ENCODE data around the gene HOXA13. TPM values are rescaled to one million over a fixed set of nuclear protein-coding genes. Genes with fewer than 3 reads are reported as not detected.

Gene HOXA13
- total RNA-seq, 1 donor from 2014 or later = not detected

DNA sequence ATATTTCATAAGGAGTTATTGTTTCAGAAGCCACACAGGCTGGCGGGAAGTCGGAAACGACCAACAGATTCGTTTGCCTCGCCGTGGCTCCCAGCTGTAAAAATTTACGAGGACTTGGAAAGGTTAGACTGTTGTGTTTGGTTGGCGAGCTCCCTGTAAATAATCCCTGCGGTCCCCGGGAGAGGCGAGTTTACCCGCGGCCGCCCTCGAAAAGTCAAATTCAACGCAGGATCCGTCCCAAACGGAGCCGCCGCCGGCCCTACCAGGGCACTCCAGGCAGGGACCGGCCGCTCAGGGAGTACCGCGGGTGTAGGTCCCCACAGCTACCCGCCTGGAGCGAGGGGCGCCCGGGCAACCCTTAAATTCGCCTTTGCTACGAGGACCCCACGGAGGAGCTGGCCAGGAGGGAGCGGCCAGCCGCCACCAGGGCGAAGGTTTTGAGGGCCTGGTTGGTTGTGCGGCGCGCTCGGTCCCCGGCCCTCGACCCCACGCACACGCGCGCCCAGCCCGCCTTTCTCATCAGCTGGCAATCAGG lies 33.8 kb downstream of the HOXA13 start:
- TF ChIP-seq, protein P1, sequence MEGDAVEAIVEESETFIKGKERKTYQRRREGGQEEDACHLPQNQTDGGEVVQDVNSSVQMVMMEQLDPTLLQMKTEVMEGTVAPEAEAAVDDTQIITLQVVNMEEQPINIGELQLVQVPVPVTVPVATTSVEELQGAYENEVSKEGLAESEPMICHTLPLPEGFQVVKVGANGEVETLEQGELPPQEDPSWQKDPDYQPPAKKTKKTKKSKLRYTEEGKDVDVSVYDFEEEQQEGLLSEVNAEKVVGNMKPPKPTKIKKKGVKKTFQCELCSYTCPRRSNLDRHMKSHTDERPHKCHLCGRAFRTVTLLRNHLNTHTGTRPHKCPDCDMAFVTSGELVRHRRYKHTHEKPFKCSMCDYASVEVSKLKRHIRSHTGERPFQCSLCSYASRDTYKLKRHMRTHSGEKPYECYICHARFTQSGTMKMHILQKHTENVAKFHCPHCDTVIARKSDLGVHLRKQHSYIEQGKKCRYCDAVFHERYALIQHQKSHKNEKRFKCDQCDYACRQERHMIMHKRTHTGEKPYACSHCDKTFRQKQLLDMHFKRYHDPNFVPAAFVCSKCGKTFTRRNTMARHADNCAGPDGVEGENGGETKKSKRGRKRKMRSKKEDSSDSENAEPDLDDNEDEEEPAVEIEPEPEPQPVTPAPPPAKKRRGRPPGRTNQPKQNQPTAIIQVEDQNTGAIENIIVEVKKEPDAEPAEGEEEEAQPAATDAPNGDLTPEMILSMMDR (conservative IDR thresholded peaks at IDR 0.05) = no peak
- no peak for DNase-seq (ENCODE audit: low read depth, low spot score)
- Mint-ChIP-seq H3K27me3 (ENCODE audit: low read depth) (peaks cover 96% of the 10 kb centered on the region), H3K9me3 (no peaks in the 10 kb centered on the region), H3K4me3 (peak overlapping the region; percentile 58), H3K27ac (ENCODE audit: unreplicated experiment) (no peak overlapping the region), H3K36me3 (ENCODE audit: low read depth) (peaks cover 7% of the 10 kb centered on the region), H3K4me1 (peaks cover 10% of the 10 kb centered on the region)

DNA sequence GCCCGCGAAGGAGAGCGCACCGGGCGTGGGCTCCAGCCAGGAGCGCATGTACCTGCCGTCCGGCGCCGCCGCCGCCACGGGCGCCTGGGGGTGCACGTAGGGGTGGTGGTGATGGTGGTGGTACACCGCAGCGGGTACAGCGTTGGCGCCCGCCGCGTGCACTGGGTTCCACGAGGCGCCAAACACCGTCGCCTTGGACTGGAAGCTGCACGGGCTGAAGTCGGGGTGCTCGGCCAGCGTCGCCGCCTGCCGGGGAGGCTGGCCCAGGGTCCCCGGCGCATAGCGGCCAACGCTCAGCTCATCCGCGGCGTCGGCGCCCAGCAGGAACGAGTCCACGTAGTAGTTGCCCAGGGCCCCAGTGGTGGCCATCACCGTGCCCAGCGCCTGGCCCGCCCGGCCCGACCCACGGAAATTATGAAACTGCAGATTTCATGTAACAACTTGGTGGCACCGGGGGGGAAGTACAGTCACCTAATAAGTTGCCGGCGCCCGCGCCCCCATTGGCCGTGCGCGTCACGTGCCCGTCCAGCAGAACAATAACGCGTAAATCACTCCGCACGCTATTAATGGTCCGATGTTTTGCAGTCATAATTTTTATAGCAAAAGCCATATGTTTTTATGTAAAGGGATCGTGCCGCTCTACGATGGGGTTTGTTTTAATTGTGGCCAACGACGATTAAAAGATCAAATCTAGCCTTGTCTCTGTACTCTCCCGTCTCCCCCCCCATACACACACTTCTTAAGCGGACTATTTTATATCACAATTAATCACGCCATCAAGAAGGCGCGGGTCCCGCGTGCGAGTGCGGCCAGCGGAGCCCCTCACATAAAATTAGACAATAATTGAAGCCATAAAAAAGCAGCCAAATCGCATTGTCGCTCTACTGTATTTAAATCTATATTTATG lies 34.5 kb downstream of the HOXA13 start, which contains the start of gene HOXA9:
TSS of gene HOXA9 (minus strand) at position 449 of the 907 bp plus-strand sequence. CDS start at position 369, 80 bp downstream.
- Mint-ChIP-seq H3K27me3 (ENCODE audit: low read depth) (peaks cover 94% of the 10 kb centered on the region), H3K4me1 (peaks cover 10% of the 10 kb centered on the region), H3K4me3 (peak within 1 kb of the TSS; percentile 79), H3K27ac (ENCODE audit: unreplicated experiment) (no peak within 1 kb of the TSS), H3K9me3 (no peaks in the 10 kb centered on the region), H3K36me3 (ENCODE audit: low read depth) (peaks cover 7% of the 10 kb centered on the region)
- DNase-seq (ENCODE audit: low read depth, low spot score) = no peak
- TF ChIP-seq, protein P1 (conservative IDR thresholded peaks at IDR 0.05) = peak; percentile 13

DNA sequence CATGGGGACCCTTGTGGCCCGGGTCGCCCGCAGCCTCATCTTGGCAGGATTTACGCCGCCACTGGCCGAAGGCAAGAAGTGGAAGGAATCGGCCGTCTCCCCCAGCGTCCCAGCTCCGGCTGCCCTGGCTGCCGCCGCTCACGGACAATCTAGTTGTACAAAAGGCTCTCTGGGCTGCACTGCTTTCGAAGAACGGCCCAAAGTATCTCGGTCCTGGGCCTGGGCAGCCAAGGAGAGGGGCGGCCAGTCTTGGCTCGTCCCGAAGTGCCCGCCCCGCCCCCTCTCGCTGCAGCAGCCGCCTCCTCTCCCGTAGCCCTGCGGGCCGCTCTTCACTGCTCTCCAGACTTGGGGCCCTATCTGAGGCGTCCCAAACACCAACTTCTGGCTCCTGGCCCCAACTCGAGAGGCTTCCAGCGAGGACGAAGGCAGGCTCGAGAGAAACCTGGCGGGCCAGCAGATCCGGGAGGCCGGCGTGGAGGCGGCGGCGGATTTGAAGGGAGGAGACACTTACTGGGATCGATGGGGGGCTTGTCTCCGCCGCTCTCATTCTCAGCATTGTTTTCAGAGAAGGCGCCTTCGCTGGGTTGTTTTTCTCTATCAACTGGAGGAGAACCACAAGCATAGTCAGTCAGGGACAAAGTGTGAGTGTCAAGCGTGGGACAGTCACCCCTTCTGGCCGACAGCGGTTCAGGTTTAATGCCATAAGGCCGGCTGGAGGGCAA lies 35.4 kb downstream of the HOXA13 start:
- Mint-ChIP-seq H3K4me1 (peaks cover 10% of the 10 kb centered on the region), H3K27ac (ENCODE audit: unreplicated experiment) (no peak overlapping the region), H3K27me3 (ENCODE audit: low read depth) (peaks cover 95% of the 10 kb centered on the region), H3K36me3 (ENCODE audit: low read depth) (peaks cover 7% of the 10 kb centered on the region), H3K9me3 (no peaks in the 10 kb centered on the region), H3K4me3 (peak overlapping the region; percentile 79)
- TF ChIP-seq, protein P1 (conservative IDR thresholded peaks at IDR 0.05) = peak; percentile 38
- DNase-seq (ENCODE audit: low read depth, low spot score) = no peak

DNA sequence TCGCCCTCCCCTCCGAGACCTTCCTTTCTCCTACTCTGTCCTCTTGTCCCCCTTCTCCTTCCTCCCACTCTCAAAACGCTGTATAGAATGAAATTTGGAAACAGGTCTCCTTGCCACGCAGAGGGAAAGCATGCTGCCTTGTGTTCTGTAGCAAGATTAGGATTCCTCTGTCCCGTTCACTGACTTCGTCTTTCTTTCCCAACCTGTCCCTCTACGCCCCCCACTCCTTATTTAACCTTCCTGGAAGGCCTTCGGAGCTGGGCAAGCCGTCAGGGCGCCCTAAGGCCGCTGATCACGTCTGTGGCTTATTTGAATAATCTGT lies 35.9 kb downstream of the HOXA13 start:
- Mint-ChIP-seq H3K36me3 (ENCODE audit: low read depth) (peaks cover 7% of the 10 kb centered on the region), H3K27me3 (ENCODE audit: low read depth) (peaks cover 95% of the 10 kb centered on the region), H3K27ac (ENCODE audit: unreplicated experiment) (no peak overlapping the region), H3K4me1 (peaks cover 10% of the 10 kb centered on the region), H3K9me3 (no peaks in the 10 kb centered on the region), H3K4me3 (peak overlapping the region; percentile 79)
- DNase-seq (ENCODE audit: low read depth, low spot score) = no peak
- TF ChIP-seq, protein P1 (conservative IDR thresholded peaks at IDR 0.05) = no peak

DNA sequence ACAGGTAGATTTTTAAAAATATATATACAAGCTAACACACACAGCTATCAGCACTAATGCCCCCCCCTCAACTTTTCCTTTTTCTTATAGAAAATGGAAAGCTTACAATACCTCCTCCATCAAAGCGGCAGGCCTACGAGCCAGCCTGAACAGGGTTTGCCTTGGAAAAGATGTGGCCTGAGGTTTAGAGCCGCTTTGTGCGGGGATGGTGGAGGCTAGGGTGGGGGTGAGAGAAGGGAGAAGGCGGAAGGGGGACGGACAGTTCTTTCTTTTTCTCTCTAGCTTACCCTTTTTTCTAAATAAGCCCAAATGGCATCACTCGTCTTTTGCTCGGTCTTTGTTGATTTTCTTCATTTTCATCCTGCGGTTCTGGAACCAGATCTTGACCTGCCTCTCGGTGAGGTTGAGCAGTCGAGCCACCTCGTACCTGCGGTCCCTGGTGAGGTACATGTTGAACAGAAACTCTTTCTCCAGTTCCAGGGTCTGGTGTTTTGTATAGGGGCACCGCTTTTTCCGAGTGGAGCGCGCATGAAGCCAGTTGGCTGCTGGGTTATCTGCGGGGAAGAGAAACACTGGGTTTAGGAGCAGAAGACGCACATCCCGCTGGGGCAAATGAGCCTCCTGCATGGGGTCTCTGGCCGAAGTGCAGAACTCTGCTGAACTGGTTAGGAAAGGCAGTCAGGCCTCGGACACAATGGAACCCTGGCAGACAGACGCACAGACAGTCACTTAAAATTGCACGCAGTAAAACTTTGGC lies 36.4 kb downstream of the HOXA13 start:
- no peaks in the 10 kb centered on the region for H3K9me3 Mint-ChIP-seq
- peaks cover 95% of the 10 kb centered on the region for H3K27me3 Mint-ChIP-seq (ENCODE audit: low read depth)
- DNase-seq (ENCODE audit: low read depth, low spot score) = no peak
- H3K4me3 Mint-ChIP-seq = peak overlapping the region; percentile 79
- peaks cover 7% of the 10 kb centered on the region for H3K36me3 Mint-ChIP-seq (ENCODE audit: low read depth)
- H3K4me1 Mint-ChIP-seq = peaks cover 6% of the 10 kb centered on the region
- H3K27ac Mint-ChIP-seq (ENCODE audit: unreplicated experiment) = peak overlapping the region; percentile 54
- TF ChIP-seq, protein P1 (conservative IDR thresholded peaks at IDR 0.05) = no peak
